Transverse colon (tissue), 4 donors: ENCODE measurements around the gene GMDS. TPM values are rescaled to one million over a fixed set of nuclear protein-coding genes. Genes with fewer than 3 reads are reported as not detected.

Source experiments
- DNase-seq: peaks from one replicate; pipeline ENCODE4 v3.0.0-alpha.2; 2019
- H3K27ac ChIP-seq, 4 donors: fragments of 200-600 bp; sonication (generic); 2 replicates each; pipeline ENCODE4 v1.5.1; 2016 to 2018; ENCODE audit warnings: inconsistent platforms in 4 of 4
- H3K27me3 ChIP-seq: fragments of 200-600 bp; sonication (generic); 2 replicates; pipeline ENCODE4 v1.5.1; 2017; ENCODE audit warnings: inconsistent platforms
- H3K36me3 ChIP-seq, 4 donors: fragments of 200-600 bp; sonication (generic); 2 replicates each; pipeline ENCODE4 v1.5.1; 2017 to 2019; ENCODE audit warnings: inconsistent platforms in 4 of 4
- H3K4me1 ChIP-seq, 4 donors: fragments of 200-600 bp; sonication (generic); 2 replicates each; pipeline ENCODE4 v1.5.1; 2017 to 2020; ENCODE audit warnings: inconsistent platforms in 4 of 4
- H3K4me3 ChIP-seq, 4 donors: fragments of 200-600 bp; sonication (generic); 1 replicate in 1 of 4; 2 replicates in 3 of 4; pipeline versions ENCODE4 v1.5.1 to v1.6.1; 2017 to 2019; ENCODE audit warnings: inconsistent platforms in 4 of 4
- H3K9me3 ChIP-seq, 2 donors: fragments of 200-600 bp; sonication (generic); 2 replicates each; pipeline ENCODE4 v1.5.1; 2017 to 2019; ENCODE audit warnings: inconsistent platforms in 2 of 2
- CTCF ChIP-seq, 5 experiments: fragments of 200-600 bp in 3 of 5; fragments of 450-650 bp in 2 of 5; sonication (generic) in 3 of 5; IDR thresholded peaks; 1 replicate in 2 of 5; 2 replicates in 3 of 5; pipeline ENCODE4 v1.5.1; 2016 to 2017; ENCODE audit warnings: antibody characterized with exemption in 5 of 5, inconsistent platforms in 3 of 5, mild to moderate bottlenecking in 2 of 5, moderate library complexity in 1 of 5
- EP300 ChIP-seq: sonication (generic); formaldehyde crosslinking; IDR thresholded peaks from one replicate; pipeline ENCODE4 v1.6.1; 2017; ENCODE audit warnings: antibody characterized with exemption, low read depth
- POLR2A ChIP-seq: fragments of 450-650 bp; IDR thresholded peaks from one replicate; pipeline ENCODE4 v1.6.1; 2016; ENCODE audit warnings: antibody characterized with exemption, mild to moderate bottlenecking, moderate library complexity
- POLR2AphosphoS5 ChIP-seq, 3 donors: sonication (generic); formaldehyde crosslinking; IDR thresholded peaks; one replicate each; pipeline ENCODE4 v1.6.1; 2016; ENCODE audit warnings: antibody characterized with exemption in 3 of 3
- WGBS, 2 donors: methylation state at CpG; one replicate each; pipeline ENCODE4 v1.1.5; 2018; ENCODE audit warnings: low coverage in 1 of 2; 5-methylcytosine and 5-hydroxymethylcytosine counted together
- in situ Hi-C, 4 donors: fragments of 200-750 bp; cut with MboI; loops; one replicate each; pipeline versions ENCODE4 v1.15.0 to v1.15.1; 2017; ENCODE audit warnings: low sequenced_read_pairs in 3 of 4, low pct_ligation_motif_present in 1 of 4, low pct_unique_long_range_greater_than_20kb in 1 of 4
- intact Hi-C: fragments of 100-400 bp; cut with DNase I; formaldehyde crosslinking; loops from one replicate; pipeline ENCODE4 v1.15.1; 2023; ENCODE audit warnings: low total_unique reads
- total RNA-seq, 4 donors: library from RNA; depleted of rRNA; stranded (reverse); fragments of >200 nt; gene quantifications; one replicate each; pipeline ENCODE4 v1.1.0, GENCODE V29; 2016

GMDS gene
- total RNA-seq, 4 donors from 2014 or later, result 66.2 to 546 (median 102) TPM

GRCh38 chr6:1729750-1730140 is 515.7 kb downstream of the GMDS start:
- intact Hi-C loops, result no loop called here
- H3K27me3 ChIP-seq, result no peaks in the 10 kb centered on the region
- no peak overlapping the region for H3K4me3 ChIP-seq
- peaks cover 0 to 5% (median 0%) of the 10 kb centered on the region in 4 donors for H3K4me1 ChIP-seq
- 89 to 92% methylated on average over 4 to 8 of the region's 8 CpGs for WGBS, 2 donors
- in situ Hi-C loops, result no loop called here
- no peak overlapping the region for H3K27ac ChIP-seq
- H3K36me3 ChIP-seq, result no peaks in the 10 kb centered on the region
- DNase-seq, result no peak
- no peaks in the 10 kb centered on the region for H3K9me3 ChIP-seq
- TF ChIP-seq POLR2AphosphoS5 (IDR thresholded peaks at IDR 0.05) (no peak), CTCF (IDR thresholded peaks at IDR 0.05) (no peak), POLR2A (no peak), EP300 (no peak)

GRCh38 chr6:1729133-1729749 is 516.2 kb downstream of the GMDS start:
- Histone ChIP-seq H3K9me3 (no peaks in the 10 kb centered on the region), H3K4me1 (peaks cover 0 to 5% (median 3%) of the 10 kb centered on the region in 4 donors), H3K27ac (no peak overlapping the region), H3K27me3 (no peaks in the 10 kb centered on the region), H3K4me3 (no peak overlapping the region), H3K36me3 (no peaks in the 10 kb centered on the region)
- WGBS, 2 donors, result 90 to 96% methylated on average over 5 to 7 of the region's 7 CpGs
- no peak for TF ChIP-seq POLR2AphosphoS5 (IDR thresholded peaks at IDR 0.05)
- no peak for TF ChIP-seq EP300
- TF ChIP-seq POLR2A, result no peak
- TF ChIP-seq CTCF (IDR thresholded peaks at IDR 0.05), result no peak
- in situ Hi-C loops, result no loop called here
- DNase-seq, result no peak
- intact Hi-C loops, result no loop called here

- Histone ChIP-seq H3K27ac (no peak overlapping the region), H3K9me3 (no peaks in the 10 kb centered on the region), H3K36me3 (no peaks in the 10 kb centered on the region), H3K27me3 (no peaks in the 10 kb centered on the region), H3K4me3 (no peak overlapping the region), H3K4me1 (peaks cover 0 to 5% (median 5%) of the 10 kb centered on the region in 4 donors)
- no peak for DNase-seq
- intact Hi-C loops (no loop called here), in situ Hi-C loops (no loop called here)
- 78 to 94% methylated on average over 7 to 11 of the region's 11 CpGs for WGBS, 2 donors
- TF ChIP-seq POLR2A (no peak), POLR2AphosphoS5 (IDR thresholded peaks at IDR 0.05) (no peak), CTCF (IDR thresholded peaks at IDR 0.05) (no peak), EP300 (no peak)
These were observed 519.0 kb downstream of the GMDS start for GRCh38 chr6:1726341-1726768.

GRCh38 chr6:1724616-1725015 is 520.8 kb downstream of the GMDS start:
- TF ChIP-seq EP300, result no peak
- no peak for TF ChIP-seq POLR2A
- TF ChIP-seq CTCF (IDR thresholded peaks at IDR 0.05), result no peak
- peak in 2 of 3 donors; percentile 36 to 39 for TF ChIP-seq POLR2AphosphoS5 (IDR thresholded peaks at IDR 0.05)
- WGBS, 2 donors, result 43 to 58% methylated on average over 4 to 8 of the region's 8 CpGs
- Histone ChIP-seq H3K4me3 (no peak overlapping the region), H3K36me3 (no peaks in the 10 kb centered on the region), H3K9me3 (no peaks in the 10 kb centered on the region), H3K4me1 (peaks cover 0 to 5% (median 5%) of the 10 kb centered on the region in 4 donors), H3K27ac (peak overlapping the region; percentile 70 to 82 (median 78)), H3K27me3 (no peaks in the 10 kb centered on the region)
- peak; percentile 91 for DNase-seq
- intact Hi-C loops (no loop called here), in situ Hi-C loops (no loop called here)
